Mesendoderm (in vitro differentiated cells): ENCODE results near the gene PNLIPRP3. TPM values are rescaled to one million over a fixed set of nuclear protein-coding genes. Genes with fewer than 3 reads are reported as not detected.
"Not testable (repeated sequence)": the region's sequence is repeated elsewhere in the genome, so short reads cannot be mapped to it uniquely, and the experiment has no call there.

Experiments used
- DNase-seq: peaks from one replicate; pipeline ENCODE4 v3.0.0; 2013
- H2AK5ac ChIP-seq: 2 replicates; pipeline ENCODE4 v1.6.1; 2013; ENCODE audit warnings: low read length, inconsistent platforms
- H2BK120ac ChIP-seq: 2 replicates; pipeline ENCODE4 v1.6.1; 2013; ENCODE audit warnings: low read depth, mild to moderate bottlenecking, low read length, moderate library complexity, mixed read lengths
- H2BK15ac ChIP-seq: replicated peaks from 2 replicates; pipeline ENCODE4 v1.6.1; 2013; ENCODE audit warnings: low read depth, mild to moderate bottlenecking, moderate library complexity
- H2BK5ac ChIP-seq: 2 replicates; pipeline ENCODE4 v1.6.1; 2013; ENCODE audit warnings: low read length, inconsistent platforms
- H3K18ac ChIP-seq: 2 replicates; pipeline ENCODE4 v1.6.1; 2013; ENCODE audit warnings: mild to moderate bottlenecking, low read length, mixed read lengths
- H3K23ac ChIP-seq: one replicate; pipeline ENCODE4 v1.6.1; 2013; ENCODE audit warnings: low read length
- H3K27ac ChIP-seq: 2 replicates; pipeline ENCODE4 v1.5.1; 2013; ENCODE audit warnings: low read depth, mild to moderate bottlenecking, inconsistent platforms, low read length, moderate library complexity
- H3K27me3 ChIP-seq: 2 replicates; pipeline ENCODE4 v1.6.1; 2013; ENCODE audit warnings: low read length, control low read depth, mild to moderate bottlenecking, inconsistent platforms; ENCODE audit not compliant: insufficient read depth, poor library complexity
- H3K36me3 ChIP-seq: 2 replicates; pipeline ENCODE4 v1.6.1; 2013; ENCODE audit warnings: low read length, inconsistent platforms; ENCODE audit not compliant: control insufficient read depth, insufficient read depth
- H3K4ac ChIP-seq: one replicate; pipeline ENCODE4 v1.6.1; 2013; ENCODE audit warnings: low read depth, mild to moderate bottlenecking, low read length, moderate library complexity
- H3K4me1 ChIP-seq: 2 replicates; pipeline ENCODE4 v1.6.1; 2013; ENCODE audit warnings: low read depth, low read length, inconsistent platforms; ENCODE audit not compliant: control insufficient read depth
- H3K4me2 ChIP-seq: 2 replicates; pipeline ENCODE4 v1.6.1; 2013; ENCODE audit warnings: low read length
- H3K4me3 ChIP-seq: 2 replicates; pipeline ENCODE4 v1.5.1; 2013; ENCODE audit warnings: mild to moderate bottlenecking, low read length
- H3K56ac ChIP-seq: one replicate; pipeline ENCODE4 v1.6.1; 2013; ENCODE audit warnings: low read length
- H3K79me1 ChIP-seq: 2 replicates; pipeline ENCODE4 v1.6.1; 2013; ENCODE audit warnings: low read length, inconsistent platforms
- H3K79me2 ChIP-seq: 2 replicates; pipeline ENCODE4 v1.6.1; 2013; ENCODE audit warnings: mild to moderate bottlenecking, low read length; ENCODE audit not compliant: control insufficient read depth, insufficient read depth
- H3K9ac ChIP-seq: 2 replicates; pipeline ENCODE4 v1.6.1; 2013; ENCODE audit warnings: low read length, inconsistent platforms
- H4K5ac ChIP-seq: one replicate; pipeline ENCODE4 v1.6.1; 2013; ENCODE audit warnings: low read length
- H4K8ac ChIP-seq: one replicate; pipeline ENCODE4 v1.6.1; 2013; ENCODE audit warnings: low read depth, mild to moderate bottlenecking, control low read depth, low read length, moderate library complexity
- WGBS: extraction: QIAGEN DNeasy Blood & Tissue Kit; methylation state at CpG from one replicate; pipeline ENCODE4 v1.1.7; 2013; ENCODE audit warnings: low lambda C conversion rate, missing lambda C conversion rate; ENCODE audit not compliant: insufficient coverage; ENCODE audit errors: extremely low coverage; 5-methylcytosine and 5-hydroxymethylcytosine counted together
- polyA plus RNA-seq, 2 experiments: library from polyadenylated mRNA; stranded (reverse); fragments of 200-250 nt; gene quantifications; one replicate each; pipeline ENCODE4 v1.2.3, GENCODE V29; 2013

Gene PNLIPRP3
- not detected for polyA plus RNA-seq (2013, experiment 1 of 2)
- not detected for polyA plus RNA-seq (2013, experiment 2 of 2)

GRCh38 chr10:116427671-116428070, at the start of gene PNLIPRP3:
Gene PNLIPRP3, plus strand, starts transcription at chr10:116427847. Its CDS starts 166 bp downstream, at chr10:116428013.
- Histone ChIP-seq H3K36me3 (no peaks in the 10 kb centered on the region), H3K18ac (no peak within 1 kb of the TSS), H3K79me1 (no peaks in the 10 kb centered on the region), H2BK5ac (no peak within 1 kb of the TSS), H3K4me2 (no peak within 1 kb of the TSS), H2AK5ac (no peak within 1 kb of the TSS), H3K4me1 (no peaks in the 10 kb centered on the region), H2BK120ac (no peak within 1 kb of the TSS), H3K4me3 (no peak within 1 kb of the TSS), H4K8ac (no peak within 1 kb of the TSS), H3K4ac (no peak within 1 kb of the TSS), H4K5ac (no peak within 1 kb of the TSS), H3K27me3 (no peaks in the 10 kb centered on the region), H3K56ac (no peak within 1 kb of the TSS), H3K9ac (no peak within 1 kb of the TSS), H3K23ac (no peak within 1 kb of the TSS), H3K79me2 (no peaks in the 10 kb centered on the region), H2BK15ac (no peak within 1 kb of the TSS), H3K27ac (no peak within 1 kb of the TSS)
- no CpG with 5 or more reads among the region's 2 CpGs for WGBS
- no peak for DNase-seq

- H3K4me1 ChIP-seq: no peaks in the 10 kb centered on the region
Measured at GRCh38 chr10:116382290-116382689, 45.4 kb upstream of the PNLIPRP3 start.

GRCh38 chr10:116385311-116385710, 42.3 kb upstream of the PNLIPRP3 start:
- no peak overlapping the region for H3K4ac ChIP-seq
- H4K5ac ChIP-seq: no peak overlapping the region
- peak; percentile 41 for DNase-seq
- no peak overlapping the region for H3K27ac ChIP-seq
- no peak overlapping the region for H3K9ac ChIP-seq
- no peaks in the 10 kb centered on the region for H3K27me3 ChIP-seq
- no peak overlapping the region for H4K8ac ChIP-seq
- H2BK15ac ChIP-seq: no peak overlapping the region
- no peak overlapping the region for H2AK5ac ChIP-seq
- H3K4me2 ChIP-seq: no peak overlapping the region
- H3K79me2 ChIP-seq: no peaks in the 10 kb centered on the region
- H2BK120ac ChIP-seq: no peak overlapping the region
- no peak overlapping the region for H3K56ac ChIP-seq
- H3K36me3 ChIP-seq: no peaks in the 10 kb centered on the region
- no peak overlapping the region for H3K18ac ChIP-seq
- no peaks in the 10 kb centered on the region for H3K79me1 ChIP-seq
- no peak overlapping the region for H3K23ac ChIP-seq
- H3K4me3 ChIP-seq: no peak overlapping the region
- H2BK5ac ChIP-seq: no peak overlapping the region
- WGBS: no CpG with 5 or more reads among the region's 2 CpGs
- H3K4me1 ChIP-seq: no peaks in the 10 kb centered on the region

More at GRCh38 chr10:116382290-116382689, 45.4 kb upstream of the PNLIPRP3 start:
- Histone ChIP-seq H3K18ac (no peak overlapping the region), H3K23ac (no peak overlapping the region), H2BK120ac (no peak overlapping the region), H4K8ac (no peak overlapping the region), H3K4ac (no peak overlapping the region), H3K79me2 (no peaks in the 10 kb centered on the region), H3K27me3 (no peaks in the 10 kb centered on the region), H4K5ac (no peak overlapping the region), H2BK15ac (no peak overlapping the region), H2AK5ac (no peak overlapping the region), H3K56ac (no peak overlapping the region), H3K9ac (no peak overlapping the region), H3K4me2 (no peak overlapping the region), H3K4me3 (no peak overlapping the region), H3K27ac (no peak overlapping the region), H3K36me3 (no peaks in the 10 kb centered on the region), H3K79me1 (no peaks in the 10 kb centered on the region), H2BK5ac (no peak overlapping the region)
- DNase-seq: no peak
- WGBS: no CpG with 5 or more reads among the region's 5 CpGs

- no peaks in the 10 kb centered on the region for H3K4me1 ChIP-seq
- H2AK5ac ChIP-seq: no peak overlapping the region
- H4K8ac ChIP-seq: no peak overlapping the region
- no peak overlapping the region for H2BK5ac ChIP-seq
- WGBS: no CpG with 5 or more reads among the region's 1 CpG
- no peaks in the 10 kb centered on the region for H3K36me3 ChIP-seq
- H3K23ac ChIP-seq: no peak overlapping the region
- no peaks in the 10 kb centered on the region for H3K79me1 ChIP-seq
- no peaks in the 10 kb centered on the region for H3K27me3 ChIP-seq
- H3K4me3 ChIP-seq: no peak overlapping the region
- no peak overlapping the region for H2BK15ac ChIP-seq
- H3K56ac ChIP-seq: no peak overlapping the region
- H4K5ac ChIP-seq: no peak overlapping the region
- DNase-seq: peak; percentile 46
- H3K27ac ChIP-seq: no peak overlapping the region
- no peak overlapping the region for H3K4ac ChIP-seq
- no peak overlapping the region for H2BK120ac ChIP-seq
- no peak overlapping the region for H3K4me2 ChIP-seq
- no peaks in the 10 kb centered on the region for H3K79me2 ChIP-seq
- H3K9ac ChIP-seq: no peak overlapping the region
- no peak overlapping the region for H3K18ac ChIP-seq
Measured at GRCh38 chr10:116385994-116386809, 41.4 kb upstream of the PNLIPRP3 start.

- not testable (repeated sequence) for H3K79me2 ChIP-seq, H2BK5ac ChIP-seq, H3K4me1 ChIP-seq, H2AK5ac ChIP-seq, DNase-seq, H3K18ac ChIP-seq, H2BK120ac ChIP-seq, H3K4ac ChIP-seq, H3K4me3 ChIP-seq, H4K5ac ChIP-seq, H3K23ac ChIP-seq, H3K56ac ChIP-seq, H3K36me3 ChIP-seq, H3K79me1 ChIP-seq, H4K8ac ChIP-seq, H3K9ac ChIP-seq, H2BK15ac ChIP-seq, H3K27me3 ChIP-seq, H3K27ac ChIP-seq, H3K4me2 ChIP-seq
- no CpG with 5 or more reads among the region's 43 CpGs for WGBS
Measured at GRCh38 chr10:116393246-116393831, 34.3 kb upstream of the PNLIPRP3 start.
